A673 (cell line): ENCODE data around the gene TRPM3. TPM values are rescaled to one million over a fixed set of nuclear protein-coding genes. Genes with fewer than 3 reads are reported as not detected.

ENCODE experiments used
- BruUV-seq: library from RNA; stranded (reverse); fragments of 400-500 nt; replicated peaks from 2 replicates; lab custom pipeline; 2021; lab: Mats Ljungman, UMichigan
- CTCF ChIA-PET: fragments of 300-600 bp; sonication (Branson Sonifier 250); formaldehyde crosslinking; loops from one replicate; lab custom pipeline; 2022; ENCODE audit warnings: antibody characterized with exemption; lab: Charles Lee
- POLR2A ChIA-PET: fragments of 300-600 bp; sonication (Branson Sonifier 250); formaldehyde crosslinking; loops from one replicate; lab custom pipeline; 2022; ENCODE audit warnings: antibody characterized with exemption; ENCODE audit not compliant: low non-redundant PET; lab: Charles Lee
- DNase-seq: peaks from one replicate; pipeline ENCODE4 v3.0.0-alpha.2; 2015; ENCODE audit warnings: low spot score
- H3K27ac ChIP-seq: fragments of 200-600 bp; sonication (generic); 2 replicates; pipeline ENCODE4 v1.5.1; 2016; ENCODE audit warnings: mixed run types, low read depth, mild to moderate bottlenecking, mixed read lengths, antibody characterized with exemption, low read length; ENCODE audit not compliant: poor library complexity, severe bottlenecking
- H3K27me3 ChIP-seq: fragments of 200-600 bp; sonication (generic); replicated peaks from 2 replicates; pipeline ENCODE4 v1.6.1; 2017; ENCODE audit warnings: mixed run types, low read depth, mild to moderate bottlenecking, mixed read lengths, antibody characterized with exemption, low read length; ENCODE audit not compliant: insufficient read depth, poor library complexity
- H3K36me3 ChIP-seq: fragments of 200-600 bp; sonication (generic); 2 replicates; pipeline ENCODE4 v1.6.1; 2016; ENCODE audit warnings: mixed run types, mild to moderate bottlenecking, mixed read lengths, antibody characterized with exemption, low read length; ENCODE audit not compliant: insufficient read depth, poor library complexity, severe bottlenecking
- H3K4me1 ChIP-seq: fragments of 200-600 bp; sonication (generic); 2 replicates; pipeline ENCODE4 v1.6.1; 2017; ENCODE audit warnings: mixed run types, mild to moderate bottlenecking, mixed read lengths, antibody characterized with exemption, low read length; ENCODE audit not compliant: insufficient read depth, poor library complexity, severe bottlenecking
- H3K4me3 ChIP-seq: fragments of 200-600 bp; sonication (generic); 2 replicates; pipeline ENCODE4 v1.5.1; 2016; ENCODE audit warnings: low read depth, mixed run types, mild to moderate bottlenecking, mixed read lengths, low read length; ENCODE audit not compliant: poor library complexity, severe bottlenecking
- H3K9me3 ChIP-seq: fragments of 200-600 bp; sonication (generic); 2 replicates; pipeline ENCODE4 v1.6.1; 2016; ENCODE audit warnings: mixed run types, low read depth, mild to moderate bottlenecking, mixed read lengths, antibody characterized with exemption, low read length; ENCODE audit not compliant: poor library complexity, severe bottlenecking
- EZH2 ChIP-seq: fragments of 200-600 bp; sonication (generic); IDR thresholded peaks from 2 replicates; pipeline ENCODE4 v1.6.1; 2017; ENCODE audit warnings: borderline replicate concordance, low read depth, mild to moderate bottlenecking, mixed read lengths, antibody characterized with exemption, low read length; ENCODE audit not compliant: poor library complexity, severe bottlenecking
- intact Hi-C: fragments of 100-400 bp; cut with micrococcal nuclease; formaldehyde crosslinking; loops from one replicate; pipeline ENCODE4 v1.10.0; 2022; ENCODE audit not compliant: unreplicated experiment
- total RNA-seq: library from RNA; stranded (reverse); gene quantifications from 2 replicates; pipeline ENCODE4 v1.2.3, GENCODE V29; 2021
- TF ChIP-seq, protein P1 (sequence below): fragments of 300-800, 200-600 bp; sonication (generic); conservative IDR thresholded peaks from 2 replicates; pipeline ENCODE4 v1.5.1; 2017; ENCODE audit warnings: low read depth, mild to moderate bottlenecking, antibody characterized with exemption, low read length, moderate library complexity, mixed read lengths

The TRPM3 gene
- total RNA-seq, 1 experiment from 2014 or later: not detected

DNA sequence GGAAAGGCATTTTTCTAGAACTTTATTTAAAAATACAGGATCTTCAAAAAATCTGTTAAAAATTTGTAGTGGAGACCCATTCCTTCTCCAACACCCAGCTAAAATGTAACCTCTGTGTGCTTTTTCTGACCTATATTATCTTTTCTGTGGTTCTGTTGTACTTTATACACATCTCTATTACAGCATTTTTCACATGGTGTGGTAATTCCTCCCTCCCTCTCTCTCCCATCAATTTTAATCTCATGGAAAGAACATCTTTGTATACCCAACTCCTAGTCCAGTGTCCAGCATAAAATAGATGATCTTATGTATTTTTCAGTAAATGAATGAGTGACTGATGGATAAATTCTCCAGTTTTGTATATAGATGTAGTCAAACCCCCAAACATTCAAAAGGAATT is 523.5 kb downstream of the TRPM3 start:
- DNase-seq: no peak
- peaks cover 22% of the 10 kb centered on the region for H3K4me1 ChIP-seq
- no TSS peak for BruUV-seq
- no peaks in the 10 kb centered on the region for H3K27me3 ChIP-seq
- H3K9me3 ChIP-seq: no peaks in the 10 kb centered on the region
- CTCF ChIA-PET: no interaction called here
- H3K36me3 ChIP-seq: no peaks in the 10 kb centered on the region
- H3K27ac ChIP-seq: no peak overlapping the region
- TF ChIP-seq EZH2: no peak
- TF ChIP-seq, protein P1, sequence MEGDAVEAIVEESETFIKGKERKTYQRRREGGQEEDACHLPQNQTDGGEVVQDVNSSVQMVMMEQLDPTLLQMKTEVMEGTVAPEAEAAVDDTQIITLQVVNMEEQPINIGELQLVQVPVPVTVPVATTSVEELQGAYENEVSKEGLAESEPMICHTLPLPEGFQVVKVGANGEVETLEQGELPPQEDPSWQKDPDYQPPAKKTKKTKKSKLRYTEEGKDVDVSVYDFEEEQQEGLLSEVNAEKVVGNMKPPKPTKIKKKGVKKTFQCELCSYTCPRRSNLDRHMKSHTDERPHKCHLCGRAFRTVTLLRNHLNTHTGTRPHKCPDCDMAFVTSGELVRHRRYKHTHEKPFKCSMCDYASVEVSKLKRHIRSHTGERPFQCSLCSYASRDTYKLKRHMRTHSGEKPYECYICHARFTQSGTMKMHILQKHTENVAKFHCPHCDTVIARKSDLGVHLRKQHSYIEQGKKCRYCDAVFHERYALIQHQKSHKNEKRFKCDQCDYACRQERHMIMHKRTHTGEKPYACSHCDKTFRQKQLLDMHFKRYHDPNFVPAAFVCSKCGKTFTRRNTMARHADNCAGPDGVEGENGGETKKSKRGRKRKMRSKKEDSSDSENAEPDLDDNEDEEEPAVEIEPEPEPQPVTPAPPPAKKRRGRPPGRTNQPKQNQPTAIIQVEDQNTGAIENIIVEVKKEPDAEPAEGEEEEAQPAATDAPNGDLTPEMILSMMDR: no peak
- intact Hi-C loops: no loop called here
- POLR2A ChIA-PET: no interaction called here
- H3K4me3 ChIP-seq: no peak overlapping the region

DNA sequence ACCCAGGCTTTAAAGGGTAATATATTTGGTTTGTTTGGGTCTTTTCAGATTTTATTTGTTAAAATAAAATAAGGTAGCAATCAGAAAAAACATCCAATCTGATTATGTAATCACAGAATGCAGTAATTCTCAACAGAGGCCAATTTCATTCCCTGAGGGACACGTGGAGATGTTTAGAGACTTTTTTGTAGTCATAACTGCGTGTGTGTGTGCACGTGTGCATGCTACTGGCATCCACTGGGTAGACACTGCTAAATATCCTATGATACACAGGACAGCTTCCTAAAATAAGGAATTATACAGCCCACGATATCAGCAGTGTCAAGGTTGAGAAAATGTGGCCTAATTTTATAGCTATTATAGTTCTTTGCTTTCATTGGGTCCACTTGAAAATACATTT is 526.2 kb downstream of the TRPM3 start:
- no peaks in the 10 kb centered on the region for H3K27me3 ChIP-seq
- no peaks in the 10 kb centered on the region for H3K4me1 ChIP-seq
- no peaks in the 10 kb centered on the region for H3K36me3 ChIP-seq
- intact Hi-C loops: no loop called here
- ChIA-PET CTCF (no interaction called here), POLR2A (no interaction called here)
- TF ChIP-seq, protein P1: no peak
- no peak for TF ChIP-seq EZH2
- no peak overlapping the region for H3K4me3 ChIP-seq
- BruUV-seq: no TSS peak
- no peak overlapping the region for H3K27ac ChIP-seq
- DNase-seq: no peak
- H3K9me3 ChIP-seq: no peaks in the 10 kb centered on the region

DNA sequence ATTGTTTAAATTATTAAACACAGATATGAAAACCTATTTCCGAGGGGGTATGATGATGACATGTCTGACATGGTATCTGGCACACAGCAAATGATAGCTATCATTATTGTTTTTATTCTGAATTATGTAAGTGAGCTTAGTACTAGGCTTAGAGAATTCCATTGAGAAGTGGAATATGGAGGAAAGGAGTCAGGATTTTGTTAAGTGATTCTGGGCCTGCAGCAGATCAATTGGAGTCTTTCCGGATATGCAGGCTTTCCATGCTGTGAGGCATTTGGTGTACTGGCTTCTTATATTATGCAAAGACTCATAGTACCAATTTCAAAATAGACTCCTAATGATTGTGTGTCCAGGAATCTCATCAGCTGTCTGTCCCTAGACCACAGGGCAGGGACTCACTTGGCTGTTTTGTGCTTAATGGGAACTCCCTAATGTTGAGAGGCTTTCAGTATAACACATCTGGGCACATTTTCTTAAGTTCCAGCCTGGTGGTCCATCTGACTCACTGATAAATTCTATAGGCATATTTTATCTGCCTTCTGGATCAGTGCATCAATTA is 527.0 kb downstream of the TRPM3 start:
- H3K4me1 ChIP-seq: no peaks in the 10 kb centered on the region
- peaks cover 3% of the 10 kb centered on the region for H3K27me3 ChIP-seq
- no peak overlapping the region for H3K27ac ChIP-seq
- ChIA-PET CTCF (no interaction called here), POLR2A (no interaction called here)
- H3K4me3 ChIP-seq: no peak overlapping the region
- intact Hi-C loops: no loop called here
- BruUV-seq: no TSS peak
- DNase-seq: no peak
- H3K36me3 ChIP-seq: no peaks in the 10 kb centered on the region
- TF ChIP-seq, protein P1: no peak
- TF ChIP-seq EZH2: no peak
- H3K9me3 ChIP-seq: no peaks in the 10 kb centered on the region
